HepG2 (cell line): ENCODE data around the gene RNF25. TPM values are rescaled to one million over a fixed set of nuclear protein-coding genes. Genes with fewer than 3 reads are reported as not detected.

Experiments used
- ARID3A ChIP-seq: IDR thresholded peaks from 2 replicates; pipeline ENCODE4 v1.6.1; 2012; ENCODE audit warnings: low read depth, low read length, improper control_type of control experiment
- JUND ChIP-seq: sonication (generic); formaldehyde crosslinking; IDR thresholded peaks from 2 replicates; pipeline ENCODE4 v1.8.0; 2022; ENCODE audit warnings: mild to moderate bottlenecking, missing genetic modification reagents
- KDM3A ChIP-seq: IDR thresholded peaks from 2 replicates; pipeline ENCODE4 v1.6.1; 2018; ENCODE audit warnings: low read depth, missing compliant biosample characterization
- MLLT10 ChIP-seq: sonication (generic); formaldehyde crosslinking; IDR thresholded peaks from 2 replicates; pipeline ENCODE4 v1.4.0; 2020; ENCODE audit warnings: missing genetic modification reagents
- NFAT5 ChIP-seq: sonication (generic); formaldehyde crosslinking; IDR thresholded peaks from 2 replicates; pipeline ENCODE4 v1.4.0; 2020; ENCODE audit warnings: missing genetic modification reagents
- RFXANK ChIP-seq: IDR thresholded peaks from 2 replicates; pipeline ENCODE4 v1.6.1; 2016
- YEATS2 ChIP-seq: sonication (generic); formaldehyde crosslinking; IDR thresholded peaks from 2 replicates; pipeline ENCODE4 v1.4.0; 2020; ENCODE audit warnings: missing genetic modification reagents, borderline replicate concordance
- ZMYM2 ChIP-seq: sonication (generic); formaldehyde crosslinking; IDR thresholded peaks from 2 replicates; pipeline ENCODE4 v1.8.0; 2022; ENCODE audit warnings: mild to moderate bottlenecking, missing genetic modification reagents
- ZNF280B ChIP-seq: sonication (generic); formaldehyde crosslinking; IDR thresholded peaks from 2 replicates; pipeline ENCODE4 v1.5.0; 2020; ENCODE audit warnings: missing genetic modification reagents, mild to moderate bottlenecking, borderline replicate concordance
- ZNF383 ChIP-seq: sonication (generic); formaldehyde crosslinking; IDR thresholded peaks from 2 replicates; pipeline ENCODE4 v1.4.0; 2020; ENCODE audit warnings: missing genetic modification reagents, mild to moderate bottlenecking, borderline replicate concordance
- ZNF512B ChIP-seq: sonication (generic); formaldehyde crosslinking; IDR thresholded peaks from 2 replicates; pipeline ENCODE4 v1.5.1; 2020; ENCODE audit warnings: missing genetic modification reagents, mild to moderate bottlenecking, borderline replicate concordance
- ZNF572 ChIP-seq: sonication (generic); formaldehyde crosslinking; IDR thresholded peaks from 2 replicates; pipeline ENCODE4 v1.5.1; 2020; ENCODE audit warnings: mild to moderate bottlenecking, missing genetic modification reagents
- ZNF616 ChIP-seq: sonication (generic); formaldehyde crosslinking; IDR thresholded peaks from 2 replicates; pipeline ENCODE4 v1.5.0; 2020; ENCODE audit warnings: low read depth, mild to moderate bottlenecking, missing genetic modification reagents
- ZNF674 ChIP-seq: sonication (generic); formaldehyde crosslinking; IDR thresholded peaks from 2 replicates; pipeline ENCODE4 v1.5.0; 2020; ENCODE audit warnings: low read depth, mild to moderate bottlenecking, missing genetic modification reagents
- ZNF788 ChIP-seq: sonication (generic); formaldehyde crosslinking; IDR thresholded peaks from 2 replicates; pipeline ENCODE4 v1.5.0; 2020; ENCODE audit warnings: mild to moderate bottlenecking, missing genetic modification reagents, borderline replicate concordance
- polyA plus RNA-seq, 8 experiments: library from polyadenylated mRNA; depleted of rRNA in 3 of 8; stranded (reverse) in 7 of 8; unstranded in 1 of 8; fragments of >200 nt; fragmentation: Illumina TruSeq in 4 of 8; extraction: Trizol in 4 of 8; gene quantifications; 2 replicates each; pipeline versions ENCODE4 v1.2.1 to v1.2.3, GENCODE V29; 2011 to 2016; ENCODE audit warnings: low read depth in 4 of 8, missing spikeins in 1 of 8, mixed read lengths in 1 of 8; ENCODE audit not compliant: insufficient read depth in 1 of 8
- total RNA-seq, 5 experiments: library from RNA; depleted of rRNA; stranded (reverse); fragments of >200 nt; fragmentation: Illumina TruSeq; extraction: Trizol; gene quantifications; 2 replicates each; pipeline ENCODE4 v1.2.3, GENCODE V29; 2016; ENCODE audit warnings: low read depth in 1 of 5

The RNF25 gene
- total and polyA plus RNA-seq, 2 of the 13 experiments (the other 11 are each of a cell fraction or from before 2014, with no cell fraction given) = 37.0 to 87.6 TPM

- TF ChIP-seq NFAT5 (CRISPR knock-in tag) (peak; percentile 22; the same call in 1 of the 2 replicates), RFXANK (CRISPR knock-in tag) (0 out of 2 replicates have a peak, but pooled peaks have one; percentile 3), ARID3A (no peak), ZMYM2 (CRISPR knock-in tag) (0 out of 2 replicates have a peak, but pooled peaks have one; percentile 28), ZNF383 (CRISPR knock-in tag) (0 out of 2 replicates have a peak, but pooled peaks have one; percentile 7), ZNF616 (CRISPR knock-in tag) (peak; percentile 84; the same call in 1 of the 2 replicates), ZNF572 (CRISPR knock-in tag) (peak; percentile 75; the same call in 1 of the 2 replicates), YEATS2 (CRISPR knock-in tag) (peak; percentile 39), MLLT10 (CRISPR knock-in tag) (no peak), ZNF512B (CRISPR knock-in tag) (0 out of 2 replicates have a peak, but pooled peaks have one; percentile 30), JUND (CRISPR knock-in tag) (no peak), ZNF674 (CRISPR knock-in tag) (0 out of 2 replicates have a peak, but pooled peaks have one; percentile 72), KDM3A (CRISPR knock-in tag) (0 out of 2 replicates have a peak, but pooled peaks have one; percentile 6), ZNF788 (CRISPR knock-in tag) (0 out of 2 replicates have a peak, but pooled peaks have one; percentile 17), ZNF280B (0 out of 2 replicates have a peak, but pooled peaks have one; percentile 32)
Measured at GRCh38 chr2:218658671-218659257, 13.0 kb downstream of the RNF25 start (continued).
